ENCODE measurements around the gene SUSD6.

- TF ChIP-seq POLR2AphosphoS5 (IDR thresholded peaks at IDR 0.05; ENCODE audit: low read depth) (no peak), CTCF (IDR thresholded peaks at IDR 0.05; ENCODE audit: insufficient read depth, low read length) (no peak)
Observed at GRCh38 chr14:69570836-69571330, 40.5 kb upstream of the SUSD6 start.
